Retinal pigment epithelial cell (primary cell): ENCODE measurements around the gene FRMD8.

Source experiments
- DNase-seq: peaks from one replicate; pipeline ENCODE4 v3.0.0-alpha.2; 2010; ENCODE audit warnings: low read depth
- H3K4me3 ChIP-seq: 2 replicates; pipeline ENCODE4 v1.5.1; 2011; ENCODE audit warnings: mild to moderate bottlenecking, low read length, control low read depth, moderate library complexity
- TF ChIP-seq, protein P1 (sequence below): conservative IDR thresholded peaks from 2 replicates; pipeline ENCODE4 v1.5.1; 2011; ENCODE audit warnings: low read depth, low read length, control low read depth, inconsistent platforms

Gene FRMD8

DNA sequence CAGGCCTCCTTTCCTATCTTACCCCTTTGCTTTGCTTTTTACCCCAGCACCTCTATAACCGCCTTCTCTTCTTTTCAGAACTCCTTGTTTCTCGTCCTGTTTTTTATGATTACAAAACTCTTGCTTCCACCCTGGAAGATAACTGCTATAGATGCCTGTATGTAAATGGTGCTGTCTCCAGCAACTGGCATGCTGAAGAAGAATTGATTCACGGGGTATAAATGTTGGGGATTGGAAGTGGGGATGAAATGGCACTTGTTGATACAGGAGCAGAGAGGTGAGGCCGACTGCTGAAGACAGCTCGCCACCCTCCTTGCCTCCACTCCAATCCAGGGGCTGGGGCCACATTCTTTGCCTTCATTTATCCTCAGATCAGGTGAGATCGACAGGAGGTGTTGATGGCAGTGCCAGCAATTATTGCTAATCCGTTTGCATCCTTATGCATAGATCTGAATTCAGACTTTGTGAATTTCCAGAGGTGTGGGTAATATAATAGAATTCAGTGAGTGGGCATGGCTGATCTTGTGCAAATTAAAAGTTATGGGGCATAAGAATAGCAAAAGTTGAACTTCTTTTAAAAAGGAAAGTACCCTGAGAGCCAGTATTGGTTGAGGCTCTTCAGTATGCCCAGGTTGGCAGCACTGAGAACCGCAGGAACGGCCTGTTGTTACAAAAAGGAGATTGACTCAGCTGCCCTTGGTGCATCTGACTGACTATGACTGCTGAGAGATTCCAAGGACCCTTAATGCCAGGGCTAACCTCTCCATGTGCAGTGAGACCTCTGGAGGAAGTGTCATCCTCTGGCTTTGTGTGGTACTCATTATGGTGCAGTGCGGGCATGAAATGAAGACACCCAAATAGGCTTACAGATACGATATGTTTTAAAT is 41.5 kb downstream of the FRMD8 start:
- no peak for DNase-seq
- TF ChIP-seq, protein P1, sequence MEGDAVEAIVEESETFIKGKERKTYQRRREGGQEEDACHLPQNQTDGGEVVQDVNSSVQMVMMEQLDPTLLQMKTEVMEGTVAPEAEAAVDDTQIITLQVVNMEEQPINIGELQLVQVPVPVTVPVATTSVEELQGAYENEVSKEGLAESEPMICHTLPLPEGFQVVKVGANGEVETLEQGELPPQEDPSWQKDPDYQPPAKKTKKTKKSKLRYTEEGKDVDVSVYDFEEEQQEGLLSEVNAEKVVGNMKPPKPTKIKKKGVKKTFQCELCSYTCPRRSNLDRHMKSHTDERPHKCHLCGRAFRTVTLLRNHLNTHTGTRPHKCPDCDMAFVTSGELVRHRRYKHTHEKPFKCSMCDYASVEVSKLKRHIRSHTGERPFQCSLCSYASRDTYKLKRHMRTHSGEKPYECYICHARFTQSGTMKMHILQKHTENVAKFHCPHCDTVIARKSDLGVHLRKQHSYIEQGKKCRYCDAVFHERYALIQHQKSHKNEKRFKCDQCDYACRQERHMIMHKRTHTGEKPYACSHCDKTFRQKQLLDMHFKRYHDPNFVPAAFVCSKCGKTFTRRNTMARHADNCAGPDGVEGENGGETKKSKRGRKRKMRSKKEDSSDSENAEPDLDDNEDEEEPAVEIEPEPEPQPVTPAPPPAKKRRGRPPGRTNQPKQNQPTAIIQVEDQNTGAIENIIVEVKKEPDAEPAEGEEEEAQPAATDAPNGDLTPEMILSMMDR, result no peak
- peak overlapping the region; percentile 88 for H3K4me3 ChIP-seq

DNA sequence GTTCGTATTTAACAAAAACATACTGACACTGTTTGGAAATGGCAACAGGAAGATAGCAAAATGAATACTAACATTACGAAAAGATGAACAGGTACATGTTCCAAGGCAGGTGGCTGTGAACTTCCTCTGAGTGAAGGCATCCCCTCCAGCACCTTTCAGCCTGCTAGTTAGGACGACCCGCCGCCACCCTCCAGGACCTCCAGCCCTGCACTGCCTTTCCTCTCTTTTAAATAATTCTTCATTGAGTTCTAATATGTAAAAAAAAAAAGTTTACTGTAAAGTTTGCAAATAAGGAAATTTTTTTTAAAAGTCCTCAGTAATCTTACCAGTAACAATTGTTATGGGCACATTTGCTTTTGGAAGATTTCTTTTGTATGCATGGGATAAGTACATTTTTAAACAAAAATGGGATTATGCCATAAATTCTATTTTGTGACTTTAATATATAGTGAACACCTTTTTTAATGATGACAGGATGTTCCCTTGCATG is 42.2 kb downstream of the FRMD8 start:
- H3K4me3 ChIP-seq, result peak overlapping the region; percentile 88
- no peak for DNase-seq
- TF ChIP-seq, protein P1, result no peak

DNA sequence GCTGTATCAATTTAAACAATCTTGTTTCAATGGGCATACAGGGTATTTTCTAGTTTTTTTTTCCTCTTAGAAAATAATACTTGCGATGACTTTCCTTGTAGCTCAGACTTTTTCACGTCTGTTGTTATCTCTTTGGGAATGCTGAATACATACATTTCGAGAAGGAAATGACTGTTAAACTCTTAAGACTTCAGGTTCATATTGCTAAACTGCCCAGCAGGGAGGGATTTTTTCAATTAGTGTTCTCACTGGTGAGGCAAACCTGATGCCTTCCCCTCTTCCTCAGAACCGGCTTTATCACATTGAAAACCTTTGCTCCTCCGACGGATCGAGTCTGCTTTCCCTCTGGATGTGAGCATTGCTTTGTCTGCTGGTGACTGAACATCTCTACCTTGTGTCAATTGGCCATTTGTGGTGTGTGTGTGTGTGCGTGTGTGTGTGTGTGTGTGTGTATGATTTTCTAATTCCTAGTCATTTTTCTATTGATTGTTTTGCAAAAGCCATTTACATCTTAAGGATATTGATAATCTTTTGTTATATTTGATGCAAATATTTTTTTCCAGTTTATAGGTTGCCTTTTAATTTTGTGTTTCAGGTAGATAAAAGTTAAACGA is 42.7 kb downstream of the FRMD8 start:
- H3K4me3 ChIP-seq, result peak overlapping the region; percentile 88

DNA sequence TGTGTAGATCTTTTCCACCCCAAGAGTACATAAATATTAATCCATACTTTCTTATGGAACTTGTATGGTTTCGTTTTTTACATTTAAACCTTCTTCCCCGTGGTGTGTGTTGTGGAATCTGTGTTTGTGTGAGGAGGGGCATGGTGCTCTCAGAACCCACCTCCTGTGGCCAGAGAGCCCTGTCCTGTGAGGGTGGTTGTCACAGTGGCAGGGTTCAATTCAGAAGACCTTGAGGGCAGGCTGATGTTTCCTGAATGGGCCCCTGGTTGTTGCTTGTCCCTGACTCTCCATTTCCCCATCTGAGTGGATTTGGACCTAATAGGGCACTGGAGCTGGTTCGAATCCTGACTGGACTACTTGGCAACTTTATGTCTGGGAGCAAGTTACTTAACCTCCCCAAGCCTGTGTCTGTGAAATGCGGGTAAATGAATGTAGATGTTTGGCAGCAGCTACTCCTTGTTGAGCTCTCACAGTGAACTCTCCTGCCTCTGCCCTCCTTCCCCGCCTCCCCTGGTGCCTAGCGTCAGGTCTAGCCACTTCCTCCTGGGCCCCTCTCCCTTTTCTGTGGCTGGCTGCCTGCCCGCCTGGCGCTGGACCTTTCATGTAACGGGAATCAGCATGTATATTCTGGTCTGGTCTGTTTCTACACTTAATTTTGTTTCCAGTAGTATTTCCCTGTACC is 43.4 kb downstream of the FRMD8 start:
- TF ChIP-seq, protein P1, result no peak
- DNase-seq, result no peak
- H3K4me3 ChIP-seq, result peak overlapping the region; percentile 88

More for the DNA sequence above, 42.7 kb downstream of the FRMD8 start:
- no peak for DNase-seq
- TF ChIP-seq, protein P1, result no peak

DNA sequence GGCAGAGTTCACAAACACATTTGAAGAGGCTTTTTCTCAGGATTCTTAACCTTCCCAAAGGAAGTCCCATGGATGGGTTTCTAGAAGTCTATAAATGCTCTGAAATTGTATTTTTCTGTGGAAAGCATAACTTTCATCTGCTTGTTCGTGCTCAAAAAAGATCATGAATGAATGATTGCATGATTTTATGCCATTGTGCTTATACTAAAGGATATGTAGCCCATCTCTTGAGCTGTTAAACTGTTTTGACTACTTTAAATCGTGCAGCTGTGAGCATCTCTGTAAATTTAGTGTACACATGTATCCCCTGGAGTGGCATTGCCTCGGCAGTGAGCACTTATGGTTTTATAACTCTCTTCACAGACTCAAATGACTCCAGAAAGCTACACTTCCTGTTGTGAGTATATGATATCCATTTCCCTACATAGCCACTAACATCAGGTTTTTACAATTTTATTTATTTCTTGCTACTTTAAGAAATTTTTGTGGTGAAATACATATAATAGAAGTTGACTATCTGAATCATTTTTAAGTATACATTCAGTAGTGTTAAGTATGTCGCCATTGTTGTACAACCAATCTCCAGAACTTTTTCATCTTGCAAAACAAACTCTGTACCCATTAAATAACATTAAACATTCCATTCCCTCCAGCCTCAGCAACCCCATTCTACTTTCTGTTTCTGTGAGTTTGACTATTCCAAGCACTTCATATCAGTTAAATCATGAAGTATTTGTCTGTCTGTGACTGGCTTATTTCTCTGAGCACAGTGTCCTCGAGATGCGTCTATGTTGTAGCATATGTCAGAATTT is 44.2 kb downstream of the FRMD8 start:
- TF ChIP-seq, protein P1, result no peak
- no peak for DNase-seq
- peak overlapping the region; percentile 88 for H3K4me3 ChIP-seq

DNA sequence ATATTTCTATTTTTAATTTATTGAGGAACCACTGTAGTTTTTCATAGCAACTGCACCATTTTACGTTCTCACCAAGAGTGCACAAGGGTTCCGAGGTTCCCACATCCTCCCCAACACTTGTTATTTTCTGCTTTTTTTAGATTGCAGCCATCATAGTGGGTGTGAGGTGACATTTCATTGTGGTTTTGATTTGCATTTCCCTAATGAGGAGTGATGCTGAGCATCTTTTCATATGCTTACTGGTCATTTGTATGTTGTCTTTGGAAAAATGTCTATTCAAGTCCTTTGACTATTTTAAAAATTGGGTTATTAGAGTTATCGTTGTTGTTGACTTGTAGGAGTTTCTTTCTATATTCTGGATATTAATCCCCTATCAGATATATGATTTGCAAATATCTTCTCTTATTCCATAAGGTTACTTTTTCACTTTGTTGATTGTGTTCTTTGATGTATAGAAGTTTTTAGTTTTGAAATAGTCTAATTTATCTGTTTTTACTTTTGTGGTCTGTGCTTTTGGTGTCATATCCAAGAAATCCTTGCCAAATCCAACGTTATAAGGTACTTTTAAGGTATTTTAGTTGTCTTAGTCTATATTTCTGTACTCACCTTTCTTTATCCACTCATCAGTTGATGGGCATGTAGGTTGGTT is 45.1 kb downstream of the FRMD8 start:
- TF ChIP-seq, protein P1, result no peak
- DNase-seq, result no peak
- H3K4me3 ChIP-seq, result peak overlapping the region; percentile 88
